HCT116 (cell line): ENCODE data around the gene GRIK4. TPM values are rescaled to one million over a fixed set of nuclear protein-coding genes. Genes with fewer than 3 reads are reported as not detected.

Experiments
- ATAC-seq: fragments of 200-7000 bp; cut with Tn5 transposase; 2 replicates; pipeline ENCODE4 v1.9.1; 2020; ENCODE audit warnings: mild to moderate bottlenecking, moderate library complexity
- BruUV-seq: library from RNA; stranded (reverse); fragments of 400-500 nt; replicated peaks from 2 replicates; lab custom pipeline; 2021; lab: Mats Ljungman, UMichigan
- CTCF ChIA-PET: fragments of 300-600 bp; sonication (Branson Sonifier 250); formaldehyde crosslinking; loops from one replicate; lab custom pipeline; 2021; ENCODE audit warnings: antibody characterized with exemption; lab: Charles Lee
- POLR2A ChIA-PET: fragments of 300-600, 350-600 bp; sonication (Branson Sonifier 250); formaldehyde crosslinking; loops from one replicate; lab custom pipeline; 2021; ENCODE audit warnings: antibody characterized with exemption; lab: Charles Lee
- RAD21 ChIA-PET, 2 experiments: fragments of 300-600 bp; sonication (Branson Sonifier 250); formaldehyde crosslinking; loops; one replicate each; lab custom pipeline; 2023; ENCODE audit warnings: low total read pairs in 2 of 2; ENCODE audit not compliant: uncharacterized antibody in 2 of 2, unreplicated experiment in 2 of 2, low non-redundant PET in 1 of 2; lab: Charles Lee
- DNase-seq: peaks from one replicate; pipeline ENCODE4 v3.0.0-alpha.2; 2010; ENCODE audit warnings: low read depth, low spot score
- H2AFZ ChIP-seq: fragments of 200-600 bp; shearing (Covaris generic), sonication (generic); 2 replicates; pipeline ENCODE4 v1.6.1; 2017; ENCODE audit warnings: low read depth, mixed run types, mixed read lengths, antibody characterized with exemption, low read length; ENCODE audit not compliant: poor library complexity, severe bottlenecking
- H3K27ac ChIP-seq: 2 replicates; pipeline ENCODE4 v1.5.1; 2012; ENCODE audit warnings: low read depth, low read length
- H3K27me3 ChIP-seq: fragments of 200-600 bp; sonication (generic); 2 replicates; pipeline ENCODE4 v1.6.1; 2016; ENCODE audit warnings: mixed run types, low read length, mixed read lengths; ENCODE audit not compliant: insufficient read depth
- H3K36me3 ChIP-seq, 2 experiments: fragments of 200-500 bp in 1 of 2; fragments of 200-600 bp in 1 of 2; sonication (Bioruptor generic) in 1 of 2; sonication (generic) in 1 of 2; 2 replicates each; pipeline versions ENCODE4 v1.5.1 to v1.6.1; 2014 to 2016; ENCODE audit warnings: low read length in 2 of 2, inconsistent platforms in 1 of 2, mixed read lengths in 1 of 2, mixed run types in 1 of 2; ENCODE audit not compliant: insufficient read depth in 2 of 2, control insufficient read depth in 1 of 2
- H3K4me1 ChIP-seq, 2 experiments: fragments of 200-600 bp in 1 of 2; sonication (generic) in 1 of 2; 2 replicates each; pipeline versions ENCODE4 v1.5.1 to v1.6.1; 2012 to 2017; ENCODE audit warnings: low read length in 2 of 2, inconsistent platforms in 1 of 2, mild to moderate bottlenecking in 1 of 2, mixed read lengths in 1 of 2, mixed run types in 1 of 2, moderate library complexity in 1 of 2; ENCODE audit not compliant: insufficient read depth in 2 of 2, control insufficient read depth in 1 of 2
- H3K4me2 ChIP-seq: fragments of 200-600 bp; sonication (generic); 2 replicates; pipeline ENCODE4 v1.6.1; 2017; ENCODE audit warnings: mixed run types, low read length, mixed read lengths
- H3K4me3 ChIP-seq, 2 experiments: fragments of 200-600 bp in 1 of 2; sonication (generic) in 1 of 2; replicated peaks in 1 of 2; 2 replicates each; pipeline ENCODE4 v1.5.1; 2011 to 2016; ENCODE audit warnings: low read length in 2 of 2, control low read depth in 1 of 2, low read depth in 1 of 2, mild to moderate bottlenecking in 1 of 2, mixed read lengths in 1 of 2, mixed run types in 1 of 2
- H3K79me2 ChIP-seq: fragments of 200-600 bp; sonication (generic); 2 replicates; pipeline ENCODE4 v1.6.1; 2017; ENCODE audit warnings: mild to moderate bottlenecking, mixed run types, low read length, moderate library complexity, mixed read lengths; ENCODE audit not compliant: insufficient read depth
- H3K9ac ChIP-seq: fragments of 200-600 bp; sonication (generic); 2 replicates; pipeline ENCODE4 v1.6.1; 2016; ENCODE audit warnings: low read length, mixed read lengths
- H3K9me2 ChIP-seq: fragments of 200-600 bp; sonication (generic), shearing (Covaris generic); 2 replicates; pipeline ENCODE4 v1.6.1; 2017; ENCODE audit warnings: mixed run types, mild to moderate bottlenecking, moderate library complexity; ENCODE audit not compliant: insufficient read depth
- H3K9me3 ChIP-seq, 2 experiments: fragments of 200-500 bp in 1 of 2; fragments of 200-600 bp in 1 of 2; sonication (Bioruptor generic) in 1 of 2; sonication (generic) in 1 of 2; 2 replicates each; pipeline ENCODE4 v1.6.1; 2014 to 2017; ENCODE audit warnings: low read length in 2 of 2, mixed read lengths in 2 of 2, inconsistent platforms in 1 of 2, low read depth in 1 of 2, mild to moderate bottlenecking in 1 of 2, mixed run types in 1 of 2, moderate library complexity in 1 of 2; ENCODE audit not compliant: control insufficient read depth in 1 of 2, insufficient read depth in 1 of 2
- H4K20me1 ChIP-seq: fragments of 200-600 bp; sonication (generic), shearing (Covaris generic); 2 replicates; pipeline ENCODE4 v1.6.1; 2017; ENCODE audit warnings: mixed run types, mild to moderate bottlenecking, moderate library complexity; ENCODE audit not compliant: insufficient read depth
- CEBPB ChIP-seq: IDR thresholded peaks from 2 replicates; pipeline ENCODE4 v1.6.1; 2012; ENCODE audit warnings: low read depth
- EZH2phosphoT487 ChIP-seq: fragments of 200-600 bp; IDR thresholded peaks from 2 replicates; pipeline ENCODE4 v1.6.1; 2018; ENCODE audit warnings: antibody characterized with exemption, borderline replicate concordance
- FOSL1 ChIP-seq: IDR thresholded peaks from 2 replicates; pipeline ENCODE4 v1.6.1; 2012; ENCODE audit warnings: low read depth
- POLR2AphosphoS5 ChIP-seq: IDR thresholded peaks from 2 replicates; pipeline ENCODE4 v1.6.1; 2011; ENCODE audit warnings: mild to moderate bottlenecking, low read depth, low read length, moderate library complexity
- RAD21 ChIP-seq: IDR thresholded peaks from 2 replicates; pipeline ENCODE4 v1.6.1; 2012; ENCODE audit warnings: low read depth, mild to moderate bottlenecking
- REST ChIP-seq: IDR thresholded peaks from 2 replicates; pipeline ENCODE4 v1.6.1; 2012; ENCODE audit warnings: low read depth
- SP1 ChIP-seq: IDR thresholded peaks from 2 replicates; pipeline ENCODE4 v1.6.1; 2012; ENCODE audit warnings: low read depth
- SRF ChIP-seq: IDR thresholded peaks from 2 replicates; pipeline ENCODE4 v1.6.1; 2012; ENCODE audit warnings: low read depth
- ZFX ChIP-seq: fragments of 450-650 bp; IDR thresholded peaks from 2 replicates; pipeline ENCODE4 v1.6.1; 2017
- intact Hi-C: fragments of 100-400 bp; cut with micrococcal nuclease; formaldehyde crosslinking; loops from 2 replicates; pipeline ENCODE4 v1.10.0; 2022
- total RNA-seq: library from RNA; stranded (reverse); gene quantifications from one replicate; pipeline ENCODE4 v1.2.1, GENCODE V29; 2021; ENCODE audit not compliant: unreplicated experiment
- TF ChIP-seq, protein P1 (sequence below), 3 experiments: fragments of 200-600 bp in 1 of 3; sonication (generic) in 1 of 3; IDR thresholded peaks in 2 of 3; conservative IDR thresholded peaks in 1 of 3; 2 replicates each; pipeline ENCODE4 v1.5.1; 2012 to 2017; ENCODE audit warnings: low read depth in 2 of 3, low read length in 2 of 3, antibody characterized with exemption in 1 of 3, borderline replicate concordance in 1 of 3, control low read depth in 1 of 3, mild to moderate bottlenecking in 1 of 3, mixed read lengths in 1 of 3, mixed run types in 1 of 3, moderate library complexity in 1 of 3; ENCODE audit not compliant: insufficient read depth in 1 of 3
- TF ChIP-seq, protein P2 (sequence below): IDR thresholded peaks from 2 replicates; pipeline ENCODE4 v1.6.1; 2012
- TF ChIP-seq, protein P3 (sequence below): IDR thresholded peaks from 2 replicates; pipeline ENCODE4 v1.6.1; 2012

The GRIK4 gene
- total RNA-seq, 1 experiment from 2014 or later, result 0.52 TPM

- Histone ChIP-seq H2AFZ (no peak overlapping the region), H3K4me3 (no peak overlapping the region)
- TF ChIP-seq RAD21 (peak; percentile 44), SRF (no peak), FOSL1 (no peak)
- TF ChIP-seq, protein P1, sequence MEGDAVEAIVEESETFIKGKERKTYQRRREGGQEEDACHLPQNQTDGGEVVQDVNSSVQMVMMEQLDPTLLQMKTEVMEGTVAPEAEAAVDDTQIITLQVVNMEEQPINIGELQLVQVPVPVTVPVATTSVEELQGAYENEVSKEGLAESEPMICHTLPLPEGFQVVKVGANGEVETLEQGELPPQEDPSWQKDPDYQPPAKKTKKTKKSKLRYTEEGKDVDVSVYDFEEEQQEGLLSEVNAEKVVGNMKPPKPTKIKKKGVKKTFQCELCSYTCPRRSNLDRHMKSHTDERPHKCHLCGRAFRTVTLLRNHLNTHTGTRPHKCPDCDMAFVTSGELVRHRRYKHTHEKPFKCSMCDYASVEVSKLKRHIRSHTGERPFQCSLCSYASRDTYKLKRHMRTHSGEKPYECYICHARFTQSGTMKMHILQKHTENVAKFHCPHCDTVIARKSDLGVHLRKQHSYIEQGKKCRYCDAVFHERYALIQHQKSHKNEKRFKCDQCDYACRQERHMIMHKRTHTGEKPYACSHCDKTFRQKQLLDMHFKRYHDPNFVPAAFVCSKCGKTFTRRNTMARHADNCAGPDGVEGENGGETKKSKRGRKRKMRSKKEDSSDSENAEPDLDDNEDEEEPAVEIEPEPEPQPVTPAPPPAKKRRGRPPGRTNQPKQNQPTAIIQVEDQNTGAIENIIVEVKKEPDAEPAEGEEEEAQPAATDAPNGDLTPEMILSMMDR (IDR thresholded peaks at IDR 0.05 in 2 of 3, conservative IDR thresholded peaks at IDR 0.05 in 1 of 3; ENCODE audit: borderline replicate concordance in 1 of 3, insufficient read depth in 1 of 3, low read depth in 2 of 3, low read length in 2 of 3), result peak; percentile 9 to 23 (median 21); a peak in 2 of 6 replicates
- TF ChIP-seq, all 23 proteins: peak for 2
- Histone ChIP-seq H3K36me3 (no peaks in the 10 kb centered on the region), H3K9me2 (no peaks in the 10 kb centered on the region), H4K20me1 (no peaks in the 10 kb centered on the region), H3K9ac (no peak overlapping the region), H3K27me3 (no peaks in the 10 kb centered on the region), H3K27ac (no peak overlapping the region), H3K9me3 (no peaks in the 10 kb centered on the region), H3K79me2 (0 out of 2 replicates have a peak, but pooled peaks cover 2% of the 10 kb centered on the region), H3K4me2 (no peak overlapping the region), H3K4me1 (peaks cover 0 to 10% of the 10 kb centered on the region in 2 experiments; a peak in 3 of 4 replicates)
- no TSS peak for BruUV-seq
- CTCF ChIA-PET, result interaction anchor here (1.6 kb wide), 1 partner anchor 162 kb away, joined by 7 read pairs; no protein-coding TSS in a partner anchor
- ATAC-seq (no peak), DNase-seq (no peak)
- RAD21 ChIA-PET, result no interaction called here
- POLR2A ChIA-PET, result no interaction called here
- intact Hi-C loops, result no loop called here
These were observed 521.0 kb downstream of the GRIK4 start for GRCh38 chr11:121032546-121032945.

DNA sequence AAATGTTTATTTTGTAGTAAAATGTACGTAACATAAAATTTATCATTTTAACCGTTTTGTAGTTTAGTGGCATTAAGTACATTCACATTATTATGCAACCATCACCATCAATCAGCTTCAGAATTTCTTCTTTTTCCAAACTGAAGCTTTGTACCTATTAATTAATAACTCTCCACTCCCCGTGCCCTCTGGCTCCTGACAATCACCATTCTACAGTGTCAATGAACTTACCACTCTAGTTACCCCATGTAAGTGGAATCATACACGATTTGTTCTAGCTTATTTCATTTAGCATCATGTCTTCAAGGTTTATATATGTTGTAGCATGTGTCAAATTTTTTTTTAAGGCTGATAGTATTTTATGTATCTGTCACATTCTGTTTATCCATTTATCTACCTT is 522.1 kb downstream of the GRIK4 start:
- ChIA-PET POLR2A (no interaction called here), CTCF (no interaction called here), RAD21 (no interaction called here)
- H3K9ac ChIP-seq, result no peak overlapping the region
- no peak overlapping the region for H3K4me2 ChIP-seq
- H3K79me2 ChIP-seq, result no peaks in the 10 kb centered on the region
- H3K36me3 ChIP-seq, result no peaks in the 10 kb centered on the region
- H3K9me2 ChIP-seq, result no peaks in the 10 kb centered on the region
- H3K27ac ChIP-seq, result no peak overlapping the region
- no peaks in the 10 kb centered on the region for H4K20me1 ChIP-seq
- H3K27me3 ChIP-seq, result no peaks in the 10 kb centered on the region
- BruUV-seq, result no TSS peak
- H3K9me3 ChIP-seq, result no peaks in the 10 kb centered on the region
- intact Hi-C loops, result no loop called here
- H2AFZ ChIP-seq, result no peak overlapping the region
- H3K4me1 ChIP-seq, result peaks cover 0 to 10% of the 10 kb centered on the region in 2 experiments; a peak in 3 of 4 replicates
- H3K4me3 ChIP-seq, result no peak overlapping the region
- ATAC-seq, result no peak
- no peak for DNase-seq
- TF ChIP-seq SRF (no peak), ZFX (no peak), REST (no peak), POLR2AphosphoS5 (no peak), FOSL1 (no peak), EZH2phosphoT487 (no peak), CEBPB (no peak), SP1 (no peak)
- TF ChIP-seq, protein P2, sequence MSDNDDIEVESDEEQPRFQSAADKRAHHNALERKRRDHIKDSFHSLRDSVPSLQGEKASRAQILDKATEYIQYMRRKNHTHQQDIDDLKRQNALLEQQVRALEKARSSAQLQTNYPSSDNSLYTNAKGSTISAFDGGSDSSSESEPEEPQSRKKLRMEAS, result no peak
- TF ChIP-seq, protein P3, sequence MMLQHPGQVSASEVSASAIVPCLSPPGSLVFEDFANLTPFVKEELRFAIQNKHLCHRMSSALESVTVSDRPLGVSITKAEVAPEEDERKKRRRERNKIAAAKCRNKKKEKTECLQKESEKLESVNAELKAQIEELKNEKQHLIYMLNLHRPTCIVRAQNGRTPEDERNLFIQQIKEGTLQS, result no peak
